OCI-LY7 (cell line): ENCODE measurements around the gene KRT38. TPM values are rescaled to one million over a fixed set of nuclear protein-coding genes. Genes with fewer than 3 reads are reported as not detected.

Experiments used
- BruUV-seq: library from RNA; stranded (reverse); fragments of 400-500 nt; replicated peaks from 2 replicates; lab custom pipeline; 2021; lab: Mats Ljungman, UMichigan
- CTCF ChIA-PET: fragments of 300-600 bp; sonication (Branson Sonifier 250); formaldehyde crosslinking; loops from one replicate; lab custom pipeline; 2022; ENCODE audit warnings: antibody characterized with exemption; ENCODE audit not compliant: unreplicated experiment; lab: Charles Lee
- POLR2A ChIA-PET: fragments of 300-600 bp; sonication (Branson Sonifier 250); formaldehyde crosslinking; loops from one replicate; lab custom pipeline; 2022; ENCODE audit warnings: antibody characterized with exemption; lab: Charles Lee
- DNase-seq: peaks from one replicate; pipeline ENCODE4 v3.0.0-alpha.2; 2015; ENCODE audit warnings: low spot score
- H2AFZ ChIP-seq: fragments of 200-600 bp; sonication (generic), shearing (Covaris generic); 2 replicates; pipeline ENCODE4 v1.6.1; 2014; ENCODE audit warnings: mild to moderate bottlenecking, antibody characterized with exemption, low read length, moderate library complexity
- H3K27ac ChIP-seq: fragments of 200-600 bp; sonication (generic); 2 replicates; pipeline ENCODE4 v1.5.1; 2014; ENCODE audit warnings: mixed run types, low read depth, mild to moderate bottlenecking, moderate library complexity, low read length, inconsistent platforms; ENCODE audit not compliant: poor library complexity, severe bottlenecking
- H3K36me3 ChIP-seq: fragments of 200-600 bp; sonication (generic); 2 replicates; pipeline ENCODE4 v1.6.1; 2014; ENCODE audit warnings: mild to moderate bottlenecking, antibody characterized with exemption, low read length, moderate library complexity, mixed read lengths; ENCODE audit not compliant: insufficient read depth
- H3K4me1 ChIP-seq: fragments of 200-600 bp; sonication (generic); 2 replicates; pipeline ENCODE4 v1.5.1; 2014; ENCODE audit warnings: mild to moderate bottlenecking, low read length; ENCODE audit not compliant: insufficient read depth, poor library complexity, severe bottlenecking
- H3K4me2 ChIP-seq: fragments of 200-600 bp; sonication (generic); 2 replicates; pipeline ENCODE4 v1.6.1; 2014; ENCODE audit warnings: mild to moderate bottlenecking, low read length
- H3K4me3 ChIP-seq: fragments of 200-600 bp; sonication (generic); 2 replicates; pipeline ENCODE4 v1.5.1; 2014; ENCODE audit warnings: mild to moderate bottlenecking, low read depth, low read length; ENCODE audit not compliant: poor library complexity, severe bottlenecking
- H3K79me2 ChIP-seq: fragments of 200-600 bp; sonication (generic); 2 replicates; pipeline ENCODE4 v1.6.1; 2016; ENCODE audit warnings: low read depth, mild to moderate bottlenecking, low read length, moderate library complexity, mixed read lengths; ENCODE audit not compliant: insufficient read depth
- H3K9me2 ChIP-seq: fragments of 200-600 bp; sonication (generic); 2 replicates; pipeline ENCODE4 v1.6.1; 2016; ENCODE audit warnings: mild to moderate bottlenecking, low read length, mixed read lengths; ENCODE audit not compliant: insufficient read depth
- H3K9me3 ChIP-seq: fragments of 200-600 bp; sonication (generic); 2 replicates; pipeline ENCODE4 v1.6.1; 2014; ENCODE audit warnings: mild to moderate bottlenecking, mixed run types, low read length, mixed read lengths
- H4K20me1 ChIP-seq: fragments of 200-600 bp; sonication (generic); 2 replicates; pipeline ENCODE4 v1.6.1; 2014; ENCODE audit warnings: mild to moderate bottlenecking, antibody characterized with exemption, low read length, moderate library complexity, mixed read lengths; ENCODE audit not compliant: insufficient read depth
- EZH2phosphoT487 ChIP-seq: fragments of 200-600 bp; sonication (generic); IDR thresholded peaks from 2 replicates; pipeline ENCODE4 v1.6.1; 2018; ENCODE audit warnings: low read depth, borderline replicate concordance, mild to moderate bottlenecking, mixed run types, antibody characterized with exemption, low read length, moderate library complexity, mixed read lengths
- intact Hi-C: fragments of 100-400 bp; cut with micrococcal nuclease; formaldehyde crosslinking; loops from one replicate; pipeline ENCODE4 v1.10.0; 2022; ENCODE audit not compliant: unreplicated experiment
- total RNA-seq, 2 experiments: library from RNA; depleted of rRNA in 1 of 2; stranded (reverse); fragments of >200 nt in 1 of 2; shearing (Covaris generic) in 1 of 2; gene quantifications; 2 replicates each; pipeline ENCODE4 v1.2.3, GENCODE V29; 2014 to 2022
- TF ChIP-seq, protein P1 (sequence below): fragments of 200-600 bp; sonication (generic); conservative IDR thresholded peaks from 2 replicates; pipeline ENCODE4 v1.5.1; 2014; ENCODE audit warnings: mild to moderate bottlenecking, antibody characterized with exemption, low read length, moderate library complexity, mixed read lengths

Gene KRT38
- total RNA-seq, 2 experiments from 2014 or later, result not detected

DNA sequence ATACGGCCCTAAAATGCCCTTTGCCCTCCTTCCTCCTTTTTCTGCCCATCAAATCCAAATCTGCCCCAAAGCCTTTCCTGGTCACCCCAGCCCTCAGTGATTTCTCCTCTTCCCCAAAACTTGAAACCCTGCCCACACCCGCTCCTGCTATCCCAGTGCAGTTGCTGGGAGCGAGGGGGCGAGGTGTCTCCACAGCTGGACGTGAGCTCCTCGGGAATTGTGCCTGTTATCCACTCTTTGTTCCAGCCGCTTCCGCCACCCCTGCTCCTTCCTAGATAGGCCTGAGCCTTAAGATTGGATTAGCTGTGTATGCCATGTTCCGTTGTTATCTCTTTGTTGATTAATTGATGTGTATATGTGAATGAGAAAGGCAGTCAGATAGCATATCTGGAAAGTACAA, 42.7 kb upstream of the KRT38 start:
- CTCF ChIA-PET, result no interaction called here
- Histone ChIP-seq H3K27ac (no peak overlapping the region), H3K36me3 (no peaks in the 10 kb centered on the region), H3K9me3 (no peaks in the 10 kb centered on the region), H2AFZ (no peak overlapping the region), H3K4me2 (no peak overlapping the region), H3K4me1 (no peaks in the 10 kb centered on the region), H3K79me2 (no peaks in the 10 kb centered on the region), H3K4me3 (no peak overlapping the region), H4K20me1 (no peaks in the 10 kb centered on the region), H3K9me2 (no peaks in the 10 kb centered on the region)
- TF ChIP-seq, protein P1, sequence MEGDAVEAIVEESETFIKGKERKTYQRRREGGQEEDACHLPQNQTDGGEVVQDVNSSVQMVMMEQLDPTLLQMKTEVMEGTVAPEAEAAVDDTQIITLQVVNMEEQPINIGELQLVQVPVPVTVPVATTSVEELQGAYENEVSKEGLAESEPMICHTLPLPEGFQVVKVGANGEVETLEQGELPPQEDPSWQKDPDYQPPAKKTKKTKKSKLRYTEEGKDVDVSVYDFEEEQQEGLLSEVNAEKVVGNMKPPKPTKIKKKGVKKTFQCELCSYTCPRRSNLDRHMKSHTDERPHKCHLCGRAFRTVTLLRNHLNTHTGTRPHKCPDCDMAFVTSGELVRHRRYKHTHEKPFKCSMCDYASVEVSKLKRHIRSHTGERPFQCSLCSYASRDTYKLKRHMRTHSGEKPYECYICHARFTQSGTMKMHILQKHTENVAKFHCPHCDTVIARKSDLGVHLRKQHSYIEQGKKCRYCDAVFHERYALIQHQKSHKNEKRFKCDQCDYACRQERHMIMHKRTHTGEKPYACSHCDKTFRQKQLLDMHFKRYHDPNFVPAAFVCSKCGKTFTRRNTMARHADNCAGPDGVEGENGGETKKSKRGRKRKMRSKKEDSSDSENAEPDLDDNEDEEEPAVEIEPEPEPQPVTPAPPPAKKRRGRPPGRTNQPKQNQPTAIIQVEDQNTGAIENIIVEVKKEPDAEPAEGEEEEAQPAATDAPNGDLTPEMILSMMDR, result no peak
- no peak for TF ChIP-seq EZH2phosphoT487
- POLR2A ChIA-PET, result no interaction called here
- intact Hi-C loops, result no loop called here
- no peak for DNase-seq
- no TSS peak for BruUV-seq

DNA sequence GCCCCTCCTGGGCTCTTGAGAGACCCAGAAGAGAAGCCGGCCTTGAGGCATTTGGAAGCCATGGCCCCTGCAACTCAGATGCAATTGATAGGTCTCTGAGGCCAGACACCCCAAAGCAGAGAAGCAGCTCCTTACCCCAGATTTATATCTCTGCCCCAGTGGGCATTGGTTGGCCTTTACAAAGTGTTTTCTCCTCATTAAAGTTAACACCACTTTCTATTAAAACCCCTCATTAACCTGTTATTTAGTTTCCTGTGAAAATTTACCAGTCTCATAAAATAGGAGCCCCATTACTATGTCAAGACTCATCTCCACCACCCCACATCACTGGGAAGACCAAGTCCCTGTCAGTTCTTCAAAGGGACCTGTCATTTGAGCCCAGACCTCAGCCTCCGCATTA, 40.3 kb upstream of the KRT38 start, which contains the start of gene KRT35:
Gene KRT35, minus strand, starts transcription at position 116 of the 400 bp plus-strand sequence. Its CDS starts 54 bp downstream, at position 62.
- Histone ChIP-seq H3K4me3 (no peak within 1 kb of the TSS), H3K4me2 (no peak within 1 kb of the TSS), H2AFZ (no peak within 1 kb of the TSS), H3K4me1 (no peaks in the 10 kb centered on the region), H3K36me3 (no peaks in the 10 kb centered on the region), H4K20me1 (no peaks in the 10 kb centered on the region), H3K79me2 (no peaks in the 10 kb centered on the region), H3K27ac (no peak within 1 kb of the TSS), H3K9me2 (no peaks in the 10 kb centered on the region), H3K9me3 (no peaks in the 10 kb centered on the region)
- BruUV-seq, result no TSS peak
- ChIA-PET POLR2A (no interaction called here), CTCF (no interaction called here)
- intact Hi-C loops, result no loop called here
- TF ChIP-seq EZH2phosphoT487, result no peak
- TF ChIP-seq, protein P1, result no peak
- no peak for DNase-seq

DNA sequence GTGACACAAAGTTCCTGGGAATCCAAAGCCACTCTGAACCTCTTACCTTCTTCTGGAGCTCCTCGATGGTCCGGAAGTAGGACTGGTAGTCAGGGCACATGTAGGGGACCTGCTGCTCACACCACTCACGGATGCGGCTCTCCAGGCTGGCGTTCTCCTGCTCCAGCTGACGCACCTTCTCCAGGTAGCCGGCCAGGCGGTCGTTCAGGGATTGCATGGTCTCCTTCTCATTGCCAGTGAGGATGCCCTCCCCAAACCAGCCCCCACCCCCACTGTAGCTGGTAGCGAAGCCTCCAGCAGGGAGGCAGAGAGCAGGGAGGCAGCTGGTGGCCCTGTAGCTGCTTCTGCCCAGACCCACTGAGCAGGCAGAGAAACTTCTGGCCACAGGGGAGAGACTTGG, 39.8 kb upstream of the KRT38 start:
- CTCF ChIA-PET, result no interaction called here
- POLR2A ChIA-PET, result no interaction called here
- H3K4me1 ChIP-seq, result no peaks in the 10 kb centered on the region
- H3K9me2 ChIP-seq, result no peaks in the 10 kb centered on the region
- intact Hi-C loops, result no loop called here
- no peak overlapping the region for H3K4me3 ChIP-seq
- TF ChIP-seq, protein P1, result no peak
- no peak for TF ChIP-seq EZH2phosphoT487
- H3K79me2 ChIP-seq, result no peaks in the 10 kb centered on the region
- no peak overlapping the region for H3K4me2 ChIP-seq
- no peaks in the 10 kb centered on the region for H4K20me1 ChIP-seq
- no peak for DNase-seq
- BruUV-seq, result no TSS peak
- no peaks in the 10 kb centered on the region for H3K36me3 ChIP-seq
- H3K9me3 ChIP-seq, result no peaks in the 10 kb centered on the region
- no peak overlapping the region for H2AFZ ChIP-seq
- no peak overlapping the region for H3K27ac ChIP-seq
